Measurements from ENCODE around the gene KITLG.

The KITLG gene

DNA sequence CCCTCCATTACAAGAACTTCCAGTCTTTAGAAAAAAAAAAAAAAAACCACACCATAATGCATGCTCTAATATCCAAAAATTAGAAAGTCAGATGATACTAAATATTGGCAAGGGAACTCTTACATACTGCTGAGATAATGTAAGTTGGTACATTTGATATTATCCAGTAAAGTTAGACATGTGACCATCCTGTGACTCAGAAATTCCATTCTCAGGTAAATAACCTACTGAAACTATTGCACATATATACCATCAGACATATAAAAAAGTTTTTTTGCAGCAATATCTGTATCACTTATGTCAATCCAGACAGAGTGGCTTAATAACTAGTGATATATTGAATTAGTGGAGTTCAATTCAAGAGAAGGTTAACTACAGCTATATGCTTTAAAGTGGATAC is 63.5 kb downstream of the KITLG start:
- no peak for DNase-seq (ENCODE audit: low read depth in 1 of 2, low spot score in 1 of 2)
- H3K27ac ChIP-seq (replicated peaks): no peak overlapping the region
- no peak overlapping the region for H3K4me3 ChIP-seq (replicated peaks; ENCODE audit: insufficient read depth, low read length)
- no peaks in the 10 kb centered on the region for H3K27me3 ChIP-seq (ENCODE audit: insufficient read depth, poor library complexity, severe bottlenecking)
- no peak for TF ChIP-seq SPI1 (IDR thresholded peaks at IDR 0.05; ENCODE audit: borderline replicate concordance, low read depth)
- TF ChIP-seq GABPA (IDR thresholded peaks at IDR 0.05; ENCODE audit: low read depth): no peak
- no peak for TF ChIP-seq POLR2AphosphoS5 (IDR thresholded peaks at IDR 0.05; ENCODE audit: low read depth)
- TF ChIP-seq, protein P1, sequence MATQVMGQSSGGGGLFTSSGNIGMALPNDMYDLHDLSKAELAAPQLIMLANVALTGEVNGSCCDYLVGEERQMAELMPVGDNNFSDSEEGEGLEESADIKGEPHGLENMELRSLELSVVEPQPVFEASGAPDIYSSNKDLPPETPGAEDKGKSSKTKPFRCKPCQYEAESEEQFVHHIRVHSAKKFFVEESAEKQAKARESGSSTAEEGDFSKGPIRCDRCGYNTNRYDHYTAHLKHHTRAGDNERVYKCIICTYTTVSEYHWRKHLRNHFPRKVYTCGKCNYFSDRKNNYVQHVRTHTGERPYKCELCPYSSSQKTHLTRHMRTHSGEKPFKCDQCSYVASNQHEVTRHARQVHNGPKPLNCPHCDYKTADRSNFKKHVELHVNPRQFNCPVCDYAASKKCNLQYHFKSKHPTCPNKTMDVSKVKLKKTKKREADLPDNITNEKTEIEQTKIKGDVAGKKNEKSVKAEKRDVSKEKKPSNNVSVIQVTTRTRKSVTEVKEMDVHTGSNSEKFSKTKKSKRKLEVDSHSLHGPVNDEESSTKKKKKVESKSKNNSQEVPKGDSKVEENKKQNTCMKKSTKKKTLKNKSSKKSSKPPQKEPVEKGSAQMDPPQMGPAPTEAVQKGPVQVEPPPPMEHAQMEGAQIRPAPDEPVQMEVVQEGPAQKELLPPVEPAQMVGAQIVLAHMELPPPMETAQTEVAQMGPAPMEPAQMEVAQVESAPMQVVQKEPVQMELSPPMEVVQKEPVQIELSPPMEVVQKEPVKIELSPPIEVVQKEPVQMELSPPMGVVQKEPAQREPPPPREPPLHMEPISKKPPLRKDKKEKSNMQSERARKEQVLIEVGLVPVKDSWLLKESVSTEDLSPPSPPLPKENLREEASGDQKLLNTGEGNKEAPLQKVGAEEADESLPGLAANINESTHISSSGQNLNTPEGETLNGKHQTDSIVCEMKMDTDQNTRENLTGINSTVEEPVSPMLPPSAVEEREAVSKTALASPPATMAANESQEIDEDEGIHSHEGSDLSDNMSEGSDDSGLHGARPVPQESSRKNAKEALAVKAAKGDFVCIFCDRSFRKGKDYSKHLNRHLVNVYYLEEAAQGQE (IDR thresholded peaks at IDR 0.05; ENCODE audit: insufficient replicate concordance, low read depth): no peak
- TF ChIP-seq, protein P2, sequence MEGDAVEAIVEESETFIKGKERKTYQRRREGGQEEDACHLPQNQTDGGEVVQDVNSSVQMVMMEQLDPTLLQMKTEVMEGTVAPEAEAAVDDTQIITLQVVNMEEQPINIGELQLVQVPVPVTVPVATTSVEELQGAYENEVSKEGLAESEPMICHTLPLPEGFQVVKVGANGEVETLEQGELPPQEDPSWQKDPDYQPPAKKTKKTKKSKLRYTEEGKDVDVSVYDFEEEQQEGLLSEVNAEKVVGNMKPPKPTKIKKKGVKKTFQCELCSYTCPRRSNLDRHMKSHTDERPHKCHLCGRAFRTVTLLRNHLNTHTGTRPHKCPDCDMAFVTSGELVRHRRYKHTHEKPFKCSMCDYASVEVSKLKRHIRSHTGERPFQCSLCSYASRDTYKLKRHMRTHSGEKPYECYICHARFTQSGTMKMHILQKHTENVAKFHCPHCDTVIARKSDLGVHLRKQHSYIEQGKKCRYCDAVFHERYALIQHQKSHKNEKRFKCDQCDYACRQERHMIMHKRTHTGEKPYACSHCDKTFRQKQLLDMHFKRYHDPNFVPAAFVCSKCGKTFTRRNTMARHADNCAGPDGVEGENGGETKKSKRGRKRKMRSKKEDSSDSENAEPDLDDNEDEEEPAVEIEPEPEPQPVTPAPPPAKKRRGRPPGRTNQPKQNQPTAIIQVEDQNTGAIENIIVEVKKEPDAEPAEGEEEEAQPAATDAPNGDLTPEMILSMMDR (IDR thresholded peaks at IDR 0.05; ENCODE audit: insufficient read depth, low read length): no peak

DNA sequence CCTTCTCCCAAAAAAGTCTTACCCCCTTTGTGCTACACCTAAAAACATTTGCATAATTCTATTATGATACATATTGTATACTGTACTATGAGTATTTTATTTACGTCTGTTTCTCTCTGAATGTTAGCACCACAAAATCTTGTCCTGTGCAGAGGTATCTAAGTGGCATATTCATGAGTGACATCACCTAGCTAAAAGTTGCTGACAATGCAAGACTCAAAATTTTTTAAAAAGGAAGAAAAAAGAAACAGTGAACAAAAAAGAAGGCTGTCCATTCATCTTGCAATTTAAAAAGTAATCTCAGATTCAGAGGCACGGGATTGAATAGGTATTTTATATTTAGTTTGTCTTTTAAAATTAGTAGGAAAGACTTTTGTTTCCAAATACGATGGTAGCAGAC is 69.4 kb downstream of the KITLG start:
- no peak for TF ChIP-seq SPI1 (IDR thresholded peaks at IDR 0.05; ENCODE audit: borderline replicate concordance, low read depth)
- TF ChIP-seq POLR2AphosphoS5 (IDR thresholded peaks at IDR 0.05; ENCODE audit: low read depth): no peak
- no peak for TF ChIP-seq GABPA (IDR thresholded peaks at IDR 0.05; ENCODE audit: low read depth)
- TF ChIP-seq, protein P1 (IDR thresholded peaks at IDR 0.05; ENCODE audit: insufficient replicate concordance, low read depth): no peak
- TF ChIP-seq, protein P2 (IDR thresholded peaks at IDR 0.05; ENCODE audit: insufficient read depth, low read length): no peak
- DNase-seq (ENCODE audit: low read depth in 1 of 2, low spot score in 1 of 2): no peak

GRCh38 chr12:88509851-88510250 is 70.4 kb downstream of the KITLG start:
- no peak for DNase-seq (ENCODE audit: low read depth in 1 of 2, low spot score in 1 of 2)
- Histone ChIP-seq H3K27ac (replicated peaks) (no peak overlapping the region), H3K4me3 (replicated peaks; ENCODE audit: insufficient read depth, low read length) (no peak overlapping the region), H3K27me3 (ENCODE audit: insufficient read depth, poor library complexity, severe bottlenecking) (no peaks in the 10 kb centered on the region)
- TF ChIP-seq POLR2AphosphoS5 (IDR thresholded peaks at IDR 0.05; ENCODE audit: low read depth) (no peak), GABPA (IDR thresholded peaks at IDR 0.05; ENCODE audit: low read depth) (no peak), SPI1 (IDR thresholded peaks at IDR 0.05; ENCODE audit: borderline replicate concordance, low read depth) (no peak)
- TF ChIP-seq, protein P2 (IDR thresholded peaks at IDR 0.05; ENCODE audit: insufficient read depth, low read length): no peak
- TF ChIP-seq, protein P1 (IDR thresholded peaks at IDR 0.05; ENCODE audit: insufficient replicate concordance, low read depth): no peak

More for the DNA sequence above, 69.4 kb downstream of the KITLG start:
- H3K4me3 ChIP-seq (replicated peaks; ENCODE audit: insufficient read depth, low read length): no peak overlapping the region
- no peak overlapping the region for H3K27ac ChIP-seq (replicated peaks)
- no peaks in the 10 kb centered on the region for H3K27me3 ChIP-seq (ENCODE audit: insufficient read depth, poor library complexity, severe bottlenecking)
